Chondrocyte (in vitro differentiated cells): ENCODE results near the gene CMTM8. TPM values are rescaled to one million over a fixed set of nuclear protein-coding genes. Genes with fewer than 3 reads are reported as not detected.

Experiments
- DNase-seq: peaks from one replicate; pipeline ENCODE4 v3.0.0; 2021; ENCODE audit warnings: mixed read lengths, low spot score
- H3K27ac Mint-ChIP-seq: one replicate; pipeline ENCODE4 v1.8.0; 2021; ENCODE audit warnings: mild to moderate bottlenecking, moderate library complexity, mixed read lengths; ENCODE audit not compliant: unreplicated experiment
- H3K27me3 Mint-ChIP-seq: 2 replicates; pipeline ENCODE4 v1.8.0; 2021; ENCODE audit warnings: low read depth, mixed read lengths
- H3K36me3 Mint-ChIP-seq: 2 replicates; pipeline ENCODE4 v1.8.0; 2021; ENCODE audit warnings: low read depth, mixed read lengths
- H3K4me1 Mint-ChIP-seq: 2 replicates; pipeline ENCODE4 v1.8.0; 2021; ENCODE audit warnings: low read depth, mild to moderate bottlenecking, mixed read lengths
- H3K4me3 Mint-ChIP-seq: one replicate; pipeline ENCODE4 v1.8.0; 2021; ENCODE audit warnings: mild to moderate bottlenecking, moderate library complexity, mixed read lengths; ENCODE audit not compliant: unreplicated experiment
- H3K9me3 Mint-ChIP-seq: 2 replicates; pipeline ENCODE4 v1.8.0; 2021; ENCODE audit warnings: low read depth, mixed read lengths
- CTCF ChIP-seq: fragments of 200-600 bp; sonication (generic); IDR thresholded peaks from 2 replicates; pipeline ENCODE4 v1.5.0; 2021; ENCODE audit warnings: antibody characterized with exemption, mild to moderate bottlenecking, moderate library complexity
- total RNA-seq: library from RNA; stranded (reverse); gene quantifications from 3 replicates; pipeline ENCODE4 v1.2.1, GENCODE V29; 2021

CMTM8 gene
- total RNA-seq, 1 donor from 2014 or later, result 2.5 TPM

GRCh38 chr3:32340039-32340438 is 101.6 kb downstream of the CMTM8 start:
- Mint-ChIP-seq H3K9me3 (no peaks in the 10 kb centered on the region), H3K36me3 (no peaks in the 10 kb centered on the region), H3K27ac (no peak overlapping the region), H3K4me1 (peaks cover 9% of the 10 kb centered on the region), H3K27me3 (no peaks in the 10 kb centered on the region), H3K4me3 (no peak overlapping the region)
- no peak for DNase-seq
- peak; percentile 81 for TF ChIP-seq CTCF

- Mint-ChIP-seq H3K36me3 (no peaks in the 10 kb centered on the region), H3K27me3 (no peaks in the 10 kb centered on the region), H3K27ac (no peak overlapping the region), H3K9me3 (no peaks in the 10 kb centered on the region), H3K4me3 (no peak overlapping the region), H3K4me1 (peaks cover 5% of the 10 kb centered on the region)
- no peak for DNase-seq
- no peak for TF ChIP-seq CTCF
Observed at GRCh38 chr3:32340611-32341365, 102.3 kb downstream of the CMTM8 start.

- DNase-seq, result no peak
- Mint-ChIP-seq H3K9me3 (no peaks in the 10 kb centered on the region), H3K4me3 (no peak overlapping the region), H3K27me3 (no peaks in the 10 kb centered on the region), H3K36me3 (no peaks in the 10 kb centered on the region), H3K4me1 (peaks cover 8% of the 10 kb centered on the region), H3K27ac (no peak overlapping the region)
- no peak for TF ChIP-seq CTCF
Observed at GRCh38 chr3:32347343-32348125, 109.1 kb downstream of the CMTM8 start.

- Mint-ChIP-seq H3K27ac (no peak overlapping the region), H3K36me3 (no peaks in the 10 kb centered on the region)
Observed at GRCh38 chr3:32349184-32349583, 110.7 kb downstream of the CMTM8 start.

More at GRCh38 chr3:32349184-32349583, 110.7 kb downstream of the CMTM8 start:
- Mint-ChIP-seq H3K4me3 (no peak overlapping the region), H3K4me1 (peaks cover 8% of the 10 kb centered on the region), H3K27me3 (no peaks in the 10 kb centered on the region), H3K9me3 (no peaks in the 10 kb centered on the region)
- no peak for DNase-seq
- TF ChIP-seq CTCF, result no peak
